Measurements from ENCODE around the gene ANXA5.

ANXA5 gene

GRCh38 chr4:121633653-121634052, 63.1 kb downstream of the ANXA5 start:
- Histone ChIP-seq H3K4me2 (ENCODE audit: low read depth, low read length) (no peak overlapping the region), H3K79me2 (ENCODE audit: low read length) (no peaks in the 10 kb centered on the region), H3K27ac (ENCODE audit: low read length) (no peak overlapping the region), H3K4me3 (ENCODE audit: low read length) (no peak overlapping the region), H3F3A (ENCODE audit: insufficient read depth, low read length) (no peaks in the 10 kb centered on the region), H3K9ac (ENCODE audit: low read length) (no peak overlapping the region), H4K20me1 (ENCODE audit: insufficient read depth, low read length) (no peaks in the 10 kb centered on the region), H3K9me3 (replicated peaks; ENCODE audit: insufficient read depth, low read length) (no peaks in the 10 kb centered on the region), H3K9me2 (replicated peaks; ENCODE audit: insufficient read depth, low read length) (no peaks in the 10 kb centered on the region), H3K36me3 (replicated peaks; ENCODE audit: insufficient read depth, low read length) (no peaks in the 10 kb centered on the region), H3K27me3 (replicated peaks; ENCODE audit: insufficient read depth, low read length) (no peaks in the 10 kb centered on the region), H3K4me1 (ENCODE audit: low read length) (no peaks in the 10 kb centered on the region), H2AFZ (ENCODE audit: low read length) (no peak overlapping the region)
- no peak for DNase-seq
- TF ChIP-seq EZH2 (optimal IDR thresholded peaks at IDR 0.05; ENCODE audit: low read depth, low read length): no peak
- no peak for TF ChIP-seq CTCF (IDR thresholded peaks at IDR 0.05; ENCODE audit: low read length)
- TF ChIP-seq EZH2phosphoT487 (IDR thresholded peaks at IDR 0.05; ENCODE audit: low read length): no peak

- H3K4me3 ChIP-seq (ENCODE audit: low read length): no peak overlapping the region
- H3K4me2 ChIP-seq (ENCODE audit: low read depth, low read length): no peak overlapping the region
- no peaks in the 10 kb centered on the region for H3F3A ChIP-seq (ENCODE audit: insufficient read depth, low read length)
- no peaks in the 10 kb centered on the region for H3K27me3 ChIP-seq (replicated peaks; ENCODE audit: insufficient read depth, low read length)
- TF ChIP-seq CTCF (IDR thresholded peaks at IDR 0.05; ENCODE audit: low read length) (no peak), EZH2 (optimal IDR thresholded peaks at IDR 0.05; ENCODE audit: low read depth, low read length) (no peak), EZH2phosphoT487 (IDR thresholded peaks at IDR 0.05; ENCODE audit: low read length) (no peak)
- no peaks in the 10 kb centered on the region for H3K9me2 ChIP-seq (replicated peaks; ENCODE audit: insufficient read depth, low read length)
- no peaks in the 10 kb centered on the region for H3K9me3 ChIP-seq (replicated peaks; ENCODE audit: insufficient read depth, low read length)
- no peak overlapping the region for H3K9ac ChIP-seq (ENCODE audit: low read length)
- DNase-seq: no peak
- H3K27ac ChIP-seq (ENCODE audit: low read length): no peak overlapping the region
- H3K4me1 ChIP-seq (ENCODE audit: low read length): no peaks in the 10 kb centered on the region
- no peak overlapping the region for H2AFZ ChIP-seq (ENCODE audit: low read length)
- no peaks in the 10 kb centered on the region for H3K36me3 ChIP-seq (replicated peaks; ENCODE audit: insufficient read depth, low read length)
- H3K79me2 ChIP-seq (ENCODE audit: low read length): no peaks in the 10 kb centered on the region
- no peaks in the 10 kb centered on the region for H4K20me1 ChIP-seq (ENCODE audit: insufficient read depth, low read length)
Measured at GRCh38 chr4:121632636-121633035, 64.1 kb downstream of the ANXA5 start.

Data from MM.1S (cell line).